H9 (cell line): ENCODE results near the gene PODNL1. TPM values are rescaled to one million over a fixed set of nuclear protein-coding genes. Genes with fewer than 3 reads are reported as not detected.
"Not testable (repeated sequence)": the region's sequence is repeated elsewhere in the genome, so short reads cannot be mapped to it uniquely, and the experiment has no call there.

ENCODE experiments used
- DNase-seq: peaks from one replicate; pipeline ENCODE4 v3.0.0-alpha.2; 2017
- H2AFZ ChIP-seq: one replicate; pipeline ENCODE4 v1.6.1; 2013; ENCODE audit warnings: mild to moderate bottlenecking, low read length, control low read depth, moderate library complexity
- H2AK5ac ChIP-seq: 2 replicates; pipeline ENCODE4 v1.6.1; 2013; ENCODE audit warnings: low read length, control low read depth, mixed read lengths; ENCODE audit not compliant: insufficient read length
- H2BK120ac ChIP-seq: one replicate; pipeline ENCODE4 v1.6.1; 2013; ENCODE audit warnings: low read depth, mild to moderate bottlenecking, low read length, control low read depth, inconsistent platforms; ENCODE audit not compliant: poor library complexity, severe bottlenecking
- H2BK12ac ChIP-seq: 2 replicates; pipeline ENCODE4 v1.6.1; 2013; ENCODE audit warnings: low read length, control low read depth, mixed read lengths, low read depth; ENCODE audit not compliant: insufficient read length
- H2BK15ac ChIP-seq: 2 replicates; pipeline ENCODE4 v1.6.1; 2013; ENCODE audit warnings: low read depth, low read length, control low read depth
- H2BK20ac ChIP-seq: one replicate; pipeline ENCODE4 v1.6.1; 2013; ENCODE audit warnings: low read depth, mild to moderate bottlenecking, low read length, control low read depth, inconsistent platforms; ENCODE audit not compliant: poor library complexity, severe bottlenecking
- H2BK5ac ChIP-seq: 2 replicates; pipeline ENCODE4 v1.6.1; 2013; ENCODE audit warnings: low read length, control low read depth, mixed read lengths; ENCODE audit not compliant: insufficient read length
- H3K14ac ChIP-seq: 2 replicates; pipeline ENCODE4 v1.6.1; 2013; ENCODE audit warnings: low read length, control low read depth; ENCODE audit not compliant: insufficient read depth
- H3K18ac ChIP-seq: 2 replicates; pipeline ENCODE4 v1.6.1; 2013; ENCODE audit warnings: low read depth, mild to moderate bottlenecking, mixed read lengths, low read length, control low read depth; ENCODE audit not compliant: insufficient read length
- H3K23ac ChIP-seq: 2 replicates; pipeline ENCODE4 v1.6.1; 2013; ENCODE audit warnings: low read length, control low read depth, mixed read lengths, low read depth; ENCODE audit not compliant: insufficient read length
- H3K23me2 ChIP-seq: 2 replicates; pipeline ENCODE4 v1.6.1; 2013; ENCODE audit warnings: low read depth, mild to moderate bottlenecking, mixed read lengths, low read length, control low read depth; ENCODE audit not compliant: insufficient read length, poor library complexity, severe bottlenecking
- H3K27ac ChIP-seq: 2 replicates; pipeline ENCODE4 v1.5.1; 2013; ENCODE audit warnings: low read length, control low read depth, mixed read lengths, low read depth; ENCODE audit not compliant: insufficient read length
- H3K27me3 ChIP-seq: 2 replicates; pipeline ENCODE4 v1.6.1; 2013; ENCODE audit warnings: low read length, control low read depth, inconsistent platforms; ENCODE audit not compliant: insufficient read depth
- H3K4ac ChIP-seq: 2 replicates; pipeline ENCODE4 v1.6.1; 2013; ENCODE audit warnings: low read depth, mild to moderate bottlenecking, control low read depth, inconsistent platforms, low read length, moderate library complexity
- H3K4me1 ChIP-seq: 2 replicates; pipeline ENCODE4 v1.6.1; 2013; ENCODE audit warnings: low read length, control low read depth, inconsistent platforms; ENCODE audit not compliant: insufficient read depth
- H3K4me2 ChIP-seq: 2 replicates; pipeline ENCODE4 v1.6.1; 2013; ENCODE audit warnings: low read length, control low read depth, mixed read lengths; ENCODE audit not compliant: insufficient read length, insufficient read depth
- H3K56ac ChIP-seq: 2 replicates; pipeline ENCODE4 v1.6.1; 2013; ENCODE audit warnings: low read depth, mild to moderate bottlenecking, mixed read lengths, low read length, control low read depth; ENCODE audit not compliant: insufficient read length
- H3K79me1 ChIP-seq: 2 replicates; pipeline ENCODE4 v1.6.1; 2013; ENCODE audit warnings: low read depth, mild to moderate bottlenecking, moderate library complexity, low read length, control low read depth, inconsistent platforms; ENCODE audit not compliant: insufficient read depth, poor library complexity, severe bottlenecking
- H3K79me2 ChIP-seq: 2 replicates; pipeline ENCODE4 v1.6.1; 2013; ENCODE audit warnings: low read length, control low read depth, inconsistent platforms; ENCODE audit not compliant: insufficient read depth
- H3K9ac ChIP-seq: 2 replicates; pipeline ENCODE4 v1.6.1; 2013; ENCODE audit warnings: low read length, control low read depth, mixed read lengths; ENCODE audit not compliant: insufficient read length; ENCODE audit errors: extremely low read depth
- H3K9me3 ChIP-seq: one replicate; pipeline ENCODE4 v1.6.1; 2013; ENCODE audit warnings: low read depth, low read length, inconsistent platforms; ENCODE audit not compliant: control insufficient read depth
- H3T11ph ChIP-seq: one replicate; pipeline ENCODE4 v1.6.1; 2013; ENCODE audit warnings: mild to moderate bottlenecking, low read length, control low read depth, inconsistent platforms
- H4K20me1 ChIP-seq: one replicate; pipeline ENCODE4 v1.6.1; 2013; ENCODE audit not compliant: control insufficient read depth, insufficient read length, insufficient read depth
- H4K5ac ChIP-seq: 2 replicates; pipeline ENCODE4 v1.6.1; 2013; ENCODE audit warnings: low read depth, mild to moderate bottlenecking, mixed read lengths, low read length, control low read depth; ENCODE audit not compliant: insufficient read length
- H4K8ac ChIP-seq: replicated peaks from 2 replicates; pipeline ENCODE4 v1.6.1; 2013; ENCODE audit warnings: low read length, control low read depth, mixed read lengths, low read depth; ENCODE audit not compliant: insufficient read length
- H4K91ac ChIP-seq: 2 replicates; pipeline ENCODE4 v1.6.1; 2013; ENCODE audit warnings: low read depth, mild to moderate bottlenecking, moderate library complexity, mixed read lengths, low read length, control low read depth; ENCODE audit not compliant: insufficient read length
- H3K27ac Mint-ChIP-seq, 3 experiments: 2 replicates in 2 of 3; 3 replicates in 1 of 3; pipeline ENCODE4 v1.8.0; 2020 to 2021; ENCODE audit warnings: mixed read lengths in 3 of 3, mild to moderate bottlenecking in 1 of 3, moderate library complexity in 1 of 3
- H3K27me3 Mint-ChIP-seq: 2 replicates; pipeline ENCODE4 v1.8.0; 2021; ENCODE audit warnings: low read depth, mild to moderate bottlenecking, moderate library complexity, mixed read lengths
- H3K36me3 Mint-ChIP-seq, 3 experiments: 2 replicates in 2 of 3; 3 replicates in 1 of 3; pipeline ENCODE4 v1.8.0; 2020 to 2021; ENCODE audit warnings: low read depth in 3 of 3, mixed read lengths in 3 of 3; ENCODE audit not compliant: insufficient read depth in 1 of 3
- H3K4me1 Mint-ChIP-seq, 2 experiments: 2 replicates each; pipeline ENCODE4 v1.8.0; 2020; ENCODE audit warnings: mixed read lengths in 2 of 2
- H3K4me3 Mint-ChIP-seq, 2 experiments: 2 replicates in 1 of 2; 3 replicates in 1 of 2; pipeline ENCODE4 v1.8.0; 2020 to 2021; ENCODE audit warnings: mild to moderate bottlenecking in 2 of 2, mixed read lengths in 2 of 2, moderate library complexity in 1 of 2
- H3K9me3 Mint-ChIP-seq, 2 experiments: 2 replicates in 1 of 2; 3 replicates in 1 of 2; pipeline ENCODE4 v1.8.0; 2020; ENCODE audit warnings: mild to moderate bottlenecking in 2 of 2, mixed read lengths in 2 of 2, moderate library complexity in 1 of 2
- WGBS: extraction: QIAGEN DNeasy Blood & Tissue Kit; methylation state at CpG from one replicate; pipeline ENCODE4 v1.1.7; 2013; ENCODE audit warnings: missing lambda C conversion rate, low lambda C conversion rate, mixed read lengths; ENCODE audit not compliant: insufficient read length; ENCODE audit errors: extremely low coverage; 5-methylcytosine and 5-hydroxymethylcytosine counted together
- total RNA-seq: library from RNA; stranded (reverse); gene quantifications from 2 replicates; pipeline ENCODE4 v1.2.1, GENCODE V29; 2021
- TF ChIP-seq, protein P1 (sequence below): fragments of 200-600 bp; sonication (generic); conservative IDR thresholded peaks from 3 replicates; pipeline ENCODE4 v1.8.0; 2021; ENCODE audit warnings: antibody characterized with exemption, mild to moderate bottlenecking

The PODNL1 gene
- total RNA-seq, 1 experiment from 2014 or later: 0.68 TPM

DNA sequence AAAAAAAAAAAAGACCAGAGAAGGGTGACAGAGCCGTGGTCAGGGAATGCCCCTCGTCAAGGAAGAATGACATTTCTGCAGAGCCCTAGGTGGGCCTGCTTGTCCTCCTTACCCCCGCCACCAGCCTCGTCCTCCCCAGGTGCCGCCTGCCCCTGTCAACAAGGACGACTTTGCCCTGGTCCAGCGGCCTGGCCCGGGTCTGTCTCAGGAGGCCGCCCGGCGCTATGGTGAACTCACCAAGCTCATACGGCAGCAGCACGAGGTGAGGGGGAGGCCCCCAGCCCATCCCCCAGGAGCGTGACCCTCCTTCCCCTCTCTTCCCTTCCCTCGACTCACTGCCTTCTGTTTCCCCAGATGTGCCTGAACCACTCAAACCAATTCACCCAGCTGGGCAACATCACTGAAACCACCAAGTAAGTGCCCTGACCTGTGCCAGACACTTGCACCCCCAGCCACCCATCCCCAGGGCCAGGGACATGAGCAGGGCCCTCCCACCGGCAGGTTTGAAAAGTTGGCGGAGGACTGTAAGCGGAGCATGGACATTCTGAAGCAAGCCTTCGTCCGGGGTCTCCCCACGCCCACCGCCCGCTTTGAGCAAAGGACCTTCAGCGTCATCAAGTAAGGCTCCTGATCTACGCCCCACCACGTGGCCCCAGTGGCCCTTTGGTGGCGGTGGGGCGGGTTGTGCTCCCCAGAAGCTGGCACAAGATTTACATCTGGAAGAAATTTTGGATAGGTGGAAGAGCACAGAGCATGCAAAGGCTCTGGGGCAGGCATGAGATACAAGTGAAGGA is 14.8 kb downstream of the PODNL1 start:
- H3K27me3 ChIP-seq: no peaks in the 10 kb centered on the region
- no peak overlapping the region for H2AFZ ChIP-seq
- Mint-ChIP-seq H3K36me3 (peaks cover 47 to 83% (median 78%) of the 10 kb centered on the region in 3 experiments), H3K27ac (peak overlapping the region in 2 of 3 experiments; percentile 8 to 91; a peak in 2 of 7 replicates), H3K4me1 (no peaks in the 10 kb centered on the region), H3K4me3 (no peak overlapping the region), H3K27me3 (no peaks in the 10 kb centered on the region), H3K9me3 (peaks cover 8 to 12% of the 10 kb centered on the region in 2 experiments; a peak in 4 of 5 replicates)
- WGBS: no CpG with 5 or more reads among the region's 28 CpGs
- H3K14ac ChIP-seq: no peak overlapping the region
- no peaks in the 10 kb centered on the region for H3K23me2 ChIP-seq
- no peak overlapping the region for H2BK15ac ChIP-seq
- H4K91ac ChIP-seq: no peak overlapping the region
- no peaks in the 10 kb centered on the region for H3K79me1 ChIP-seq
- H4K8ac ChIP-seq: no peak overlapping the region
- no peak overlapping the region for H3K27ac ChIP-seq
- no peaks in the 10 kb centered on the region for H3K79me2 ChIP-seq
- H2BK12ac ChIP-seq: no peak overlapping the region
- no peak overlapping the region for H3K4ac ChIP-seq
- no peak overlapping the region for H4K5ac ChIP-seq
- no peaks in the 10 kb centered on the region for H4K20me1 ChIP-seq
- no peak overlapping the region for H3K23ac ChIP-seq
- DNase-seq: no peak
- H3K9me3 ChIP-seq: peaks cover 6% of the 10 kb centered on the region
- TF ChIP-seq, protein P1, sequence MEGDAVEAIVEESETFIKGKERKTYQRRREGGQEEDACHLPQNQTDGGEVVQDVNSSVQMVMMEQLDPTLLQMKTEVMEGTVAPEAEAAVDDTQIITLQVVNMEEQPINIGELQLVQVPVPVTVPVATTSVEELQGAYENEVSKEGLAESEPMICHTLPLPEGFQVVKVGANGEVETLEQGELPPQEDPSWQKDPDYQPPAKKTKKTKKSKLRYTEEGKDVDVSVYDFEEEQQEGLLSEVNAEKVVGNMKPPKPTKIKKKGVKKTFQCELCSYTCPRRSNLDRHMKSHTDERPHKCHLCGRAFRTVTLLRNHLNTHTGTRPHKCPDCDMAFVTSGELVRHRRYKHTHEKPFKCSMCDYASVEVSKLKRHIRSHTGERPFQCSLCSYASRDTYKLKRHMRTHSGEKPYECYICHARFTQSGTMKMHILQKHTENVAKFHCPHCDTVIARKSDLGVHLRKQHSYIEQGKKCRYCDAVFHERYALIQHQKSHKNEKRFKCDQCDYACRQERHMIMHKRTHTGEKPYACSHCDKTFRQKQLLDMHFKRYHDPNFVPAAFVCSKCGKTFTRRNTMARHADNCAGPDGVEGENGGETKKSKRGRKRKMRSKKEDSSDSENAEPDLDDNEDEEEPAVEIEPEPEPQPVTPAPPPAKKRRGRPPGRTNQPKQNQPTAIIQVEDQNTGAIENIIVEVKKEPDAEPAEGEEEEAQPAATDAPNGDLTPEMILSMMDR: no peak
- H3K9ac ChIP-seq: no peak overlapping the region
- no peak overlapping the region for H3K18ac ChIP-seq
- H2BK20ac ChIP-seq: no peak overlapping the region
- no peak overlapping the region for H2BK5ac ChIP-seq
- H3K56ac ChIP-seq: no peak overlapping the region
- no peak overlapping the region for H2AK5ac ChIP-seq
- H3T11ph ChIP-seq: no peak overlapping the region
- no peak overlapping the region for H3K4me2 ChIP-seq
- no peak overlapping the region for H2BK120ac ChIP-seq
- H3K4me1 ChIP-seq: no peaks in the 10 kb centered on the region

DNA sequence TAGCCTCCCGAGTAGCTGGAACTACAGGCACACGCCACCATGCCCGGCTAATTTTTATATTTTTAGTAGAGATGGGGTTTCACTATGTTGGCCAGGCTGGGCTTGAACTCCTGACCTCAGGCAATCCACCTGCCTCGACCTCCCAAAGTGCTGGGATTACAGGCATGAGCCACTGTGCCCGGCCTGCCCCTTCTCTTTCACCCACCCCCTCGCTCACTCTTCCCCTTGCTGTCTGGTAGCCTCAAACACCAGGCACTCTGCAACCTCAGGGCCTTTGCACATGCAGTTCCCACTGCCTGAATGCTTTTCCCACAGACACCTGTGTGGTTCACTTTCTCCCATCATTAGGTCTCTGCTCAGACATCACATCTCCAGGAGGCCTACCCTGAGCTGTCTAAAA is 16.1 kb downstream of the PODNL1 start:
- not testable (repeated sequence) for H4K91ac ChIP-seq, H2BK12ac ChIP-seq, H3K4ac ChIP-seq, H3K23me2 ChIP-seq, H3K56ac ChIP-seq, H3K4me3 Mint-ChIP-seq, H3K79me1 ChIP-seq, H3K9ac ChIP-seq, H2AK5ac ChIP-seq, H3T11ph ChIP-seq, H3K4me1 Mint-ChIP-seq, H4K8ac ChIP-seq, H3K79me2 ChIP-seq, DNase-seq, H3K4me1 ChIP-seq, H2BK20ac ChIP-seq, H3K27ac ChIP-seq, H2BK15ac ChIP-seq, H3K14ac ChIP-seq, H3K27me3 Mint-ChIP-seq, H3K23ac ChIP-seq, H3K18ac ChIP-seq, H2BK5ac ChIP-seq, H3K4me2 ChIP-seq, H2AFZ ChIP-seq, H2BK120ac ChIP-seq, H4K5ac ChIP-seq, H3K9me3 ChIP-seq, H3K27ac Mint-ChIP-seq, H3K27me3 ChIP-seq, H4K20me1 ChIP-seq
- no CpG with 5 or more reads among the region's 6 CpGs for WGBS
- Mint-ChIP-seq H3K36me3 (peaks cover 44 to 82% (median 71%) of the 10 kb centered on the region in 3 experiments), H3K9me3 (peaks cover 8 to 12% of the 10 kb centered on the region in 2 experiments; a peak in 4 of 5 replicates)
